SK-N-SH treated with all-trans-retinoic acid at 6 μM for 48 hours (cell line): ENCODE results near the gene CIPC.

Source experiments
- ESRRG ChIP-seq: fragments of 250-450 bp; sonication (Bioruptor Pico); IDR thresholded peaks from 2 replicates; pipeline ENCODE4 v1.6.1; 2021; ENCODE audit warnings: mild to moderate bottlenecking
- SNAI2 ChIP-seq: fragments of 250-450 bp; sonication (Bioruptor Pico); IDR thresholded peaks from 2 replicates; pipeline ENCODE4 v1.5.0; 2020; ENCODE audit warnings: mild to moderate bottlenecking, moderate library complexity
- ZFP3 ChIP-seq: fragments of 250-450 bp; sonication (Bioruptor Pico); IDR thresholded peaks from 2 replicates; pipeline ENCODE4 v1.5.0; 2020; ENCODE audit warnings: mild to moderate bottlenecking, moderate library complexity
- TF ChIP-seq, protein P1 (sequence below): fragments of 250-450 bp; sonication (Bioruptor Pico); IDR thresholded peaks from 2 replicates; pipeline ENCODE4 v1.8.0; 2021; ENCODE audit warnings: low read depth, mild to moderate bottlenecking, moderate library complexity, borderline replicate concordance
- TF ChIP-seq, protein P2 (sequence below): fragments of 250-450 bp; sonication (Bioruptor Pico); IDR thresholded peaks from 2 replicates; pipeline ENCODE4 v1.5.1; 2021; ENCODE audit warnings: mild to moderate bottlenecking, moderate library complexity

GRCh38 chr14:77158175-77158881 lies 60.3 kb downstream of the CIPC start:
- TF ChIP-seq, protein P1, sequence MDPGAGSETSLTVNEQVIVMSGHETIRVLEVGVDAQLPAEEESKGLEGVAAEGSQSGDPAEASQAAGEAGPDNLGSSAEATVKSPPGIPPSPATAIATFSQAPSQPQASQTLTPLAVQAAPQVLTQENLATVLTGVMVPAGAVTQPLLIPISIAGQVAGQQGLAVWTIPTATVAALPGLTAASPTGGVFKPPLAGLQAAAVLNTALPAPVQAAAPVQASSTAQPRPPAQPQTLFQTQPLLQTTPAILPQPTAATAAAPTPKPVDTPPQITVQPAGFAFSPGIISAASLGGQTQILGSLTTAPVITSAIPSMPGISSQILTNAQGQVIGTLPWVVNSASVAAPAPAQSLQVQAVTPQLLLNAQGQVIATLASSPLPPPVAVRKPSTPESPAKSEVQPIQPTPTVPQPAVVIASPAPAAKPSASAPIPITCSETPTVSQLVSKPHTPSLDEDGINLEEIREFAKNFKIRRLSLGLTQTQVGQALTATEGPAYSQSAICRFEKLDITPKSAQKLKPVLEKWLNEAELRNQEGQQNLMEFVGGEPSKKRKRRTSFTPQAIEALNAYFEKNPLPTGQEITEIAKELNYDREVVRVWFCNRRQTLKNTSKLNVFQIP (CRISPR knock-in tag), result no peak
- TF ChIP-seq, protein P2, sequence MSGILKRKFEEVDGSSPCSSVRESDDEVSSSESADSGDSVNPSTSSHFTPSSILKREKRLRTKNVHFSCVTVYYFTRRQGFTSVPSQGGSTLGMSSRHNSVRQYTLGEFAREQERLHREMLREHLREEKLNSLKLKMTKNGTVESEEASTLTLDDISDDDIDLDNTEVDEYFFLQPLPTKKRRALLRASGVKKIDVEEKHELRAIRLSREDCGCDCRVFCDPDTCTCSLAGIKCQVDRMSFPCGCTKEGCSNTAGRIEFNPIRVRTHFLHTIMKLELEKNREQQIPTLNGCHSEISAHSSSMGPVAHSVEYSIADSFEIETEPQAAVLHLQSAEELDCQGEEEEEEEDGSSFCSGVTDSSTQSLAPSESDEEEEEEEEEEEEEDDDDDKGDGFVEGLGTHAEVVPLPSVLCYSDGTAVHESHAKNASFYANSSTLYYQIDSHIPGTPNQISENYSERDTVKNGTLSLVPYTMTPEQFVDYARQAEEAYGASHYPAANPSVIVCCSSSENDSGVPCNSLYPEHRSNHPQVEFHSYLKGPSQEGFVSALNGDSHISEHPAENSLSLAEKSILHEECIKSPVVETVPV, result no peak
- TF ChIP-seq ZFP3 (CRISPR knock-in tag) (no peak), ESRRG (CRISPR knock-in tag) (no peak), SNAI2 (CRISPR knock-in tag) (no peak)
